Measurements from ENCODE around the gene CDPF1. TPM values are rescaled to one million over a fixed set of nuclear protein-coding genes. Genes with fewer than 3 reads are reported as not detected.
"Not testable (repeated sequence)": the region's sequence is repeated elsewhere in the genome, so short reads cannot be mapped to it uniquely, and the experiment has no call there.

Gene CDPF1
- polyA plus RNA-seq, 1 donor, result 10.3 TPM

DNA sequence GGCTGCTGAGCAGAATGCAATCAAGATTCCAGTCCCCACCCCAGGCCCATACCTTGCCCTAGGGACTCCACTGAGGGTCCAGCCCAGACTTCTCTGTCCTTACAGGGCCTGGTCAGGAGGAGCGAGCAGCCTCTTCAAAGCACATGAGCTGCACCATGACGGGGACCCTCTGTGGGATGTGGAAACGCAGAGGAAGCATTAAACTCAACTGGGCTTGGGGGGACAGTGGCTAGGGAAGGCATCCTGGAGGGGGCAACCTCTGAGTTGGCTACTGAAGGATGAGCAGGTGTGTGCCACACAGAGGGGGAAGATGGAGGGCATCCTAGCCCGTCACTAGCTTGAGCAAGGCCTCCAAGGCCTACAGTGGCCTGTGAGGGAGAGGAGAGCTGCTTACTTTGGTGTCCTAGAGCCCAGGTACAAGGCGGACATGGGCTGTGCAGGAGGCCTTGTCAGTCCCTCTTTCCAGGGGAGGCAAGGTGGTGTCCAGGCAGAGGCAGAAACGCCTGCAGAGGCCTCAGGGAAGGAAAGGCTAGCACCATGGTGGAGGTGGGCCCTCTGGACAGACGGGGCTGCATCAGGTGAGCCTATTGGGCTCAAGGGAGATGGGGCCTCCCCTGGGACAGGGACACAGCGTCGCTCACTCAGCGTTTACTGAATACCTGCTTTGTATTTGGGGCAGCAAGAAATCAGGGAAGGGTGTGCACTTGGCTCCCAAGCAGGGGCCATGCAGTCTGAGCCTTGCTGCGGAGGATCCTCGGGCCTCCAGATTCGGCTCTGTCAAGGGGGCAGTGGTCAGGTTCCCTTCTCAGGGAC is 32.0 kb upstream of the CDPF1 start:
- no peak for DNase-seq (ENCODE audit: low read depth)

GRCh38 chr22:46280999-46281623 is 31.0 kb upstream of the CDPF1 start:
- DNase-seq (ENCODE audit: low read depth), result no peak

DNA sequence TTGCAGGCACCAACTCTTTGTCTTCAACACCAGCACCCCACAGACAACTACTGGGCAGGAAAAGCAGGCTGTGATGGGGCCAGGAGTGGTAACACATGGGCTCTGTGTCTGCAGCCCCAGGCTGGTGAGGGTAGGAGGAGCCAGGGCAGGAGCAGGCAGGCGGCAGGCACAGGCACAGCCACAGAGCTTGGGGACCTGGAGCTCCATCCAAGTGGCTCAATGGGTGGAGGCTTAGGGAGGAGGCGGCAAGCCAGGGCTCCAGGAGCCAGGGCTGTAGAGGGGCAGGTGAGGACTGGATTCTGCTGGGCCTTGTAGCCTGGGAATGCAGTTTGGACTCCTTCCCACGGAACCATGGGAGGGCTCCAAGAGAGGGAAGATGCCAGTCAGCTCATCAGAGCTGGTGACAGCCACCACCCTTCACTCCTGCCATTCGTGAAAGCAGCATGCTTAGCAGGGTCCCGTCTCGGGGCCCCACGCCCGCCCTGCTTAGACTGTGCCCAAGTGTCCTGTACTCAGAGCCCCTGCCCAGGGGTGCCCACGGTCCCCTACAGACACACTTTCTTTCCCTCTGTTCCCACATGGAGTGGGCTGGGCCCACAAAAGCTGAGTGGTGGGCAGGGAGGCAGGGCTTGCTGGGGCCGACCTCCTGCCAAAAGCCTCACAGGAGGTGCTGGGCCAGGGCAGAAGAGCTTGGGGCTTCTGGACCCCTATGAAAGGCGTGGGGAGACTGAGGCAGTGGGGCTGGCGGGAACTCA is 30.1 kb upstream of the CDPF1 start:
- no peak for DNase-seq (ENCODE audit: low read depth)

DNA sequence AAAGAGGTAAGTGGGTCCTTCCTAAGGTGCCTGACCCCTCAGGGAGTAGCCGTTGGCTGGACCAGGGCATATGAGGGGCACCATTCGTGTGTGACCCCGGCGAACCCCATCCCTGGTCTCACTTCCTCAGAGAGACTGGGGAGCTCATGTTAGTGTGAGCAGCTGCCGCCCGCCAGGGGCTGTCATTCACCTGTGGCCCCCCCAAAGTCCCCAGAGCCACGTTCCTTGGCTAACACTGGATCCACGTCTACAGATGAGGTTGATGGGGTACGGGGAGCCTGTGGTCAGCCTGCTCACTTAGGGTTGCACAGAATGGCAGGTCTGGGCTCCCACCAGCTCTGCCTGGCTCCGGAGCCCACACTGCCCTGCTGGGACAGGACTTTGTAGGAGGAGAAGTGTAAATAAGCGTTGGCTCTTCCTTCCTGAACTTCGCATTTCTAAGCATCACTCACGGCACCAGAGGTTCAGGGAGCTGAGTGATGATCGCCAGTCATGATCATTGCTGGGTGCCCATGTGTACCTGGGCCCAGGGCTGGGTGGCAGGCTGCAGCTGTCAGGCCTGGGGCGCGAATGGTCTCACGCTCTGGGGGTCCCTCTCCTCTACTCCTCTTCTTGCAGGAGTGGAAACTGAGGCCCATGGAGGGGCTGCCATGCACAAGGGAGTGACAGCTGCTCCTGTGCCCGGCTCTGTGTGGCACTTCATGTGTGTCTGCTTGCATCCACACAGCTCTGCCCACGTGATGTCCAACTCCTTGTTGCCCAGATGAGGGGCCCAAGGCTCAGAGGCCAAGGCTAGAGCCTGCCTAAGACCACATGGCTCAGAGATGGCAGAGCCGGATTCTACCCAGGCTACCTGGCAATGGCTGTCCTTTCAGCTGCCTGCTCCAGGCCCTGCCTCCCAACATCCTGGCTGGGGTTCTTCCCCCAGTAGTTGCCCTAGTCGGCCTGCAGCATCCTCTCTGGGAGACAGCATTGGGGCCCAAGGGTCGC is 28.9 kb upstream of the CDPF1 start:
- no peak for DNase-seq (ENCODE audit: low read depth)

DNA sequence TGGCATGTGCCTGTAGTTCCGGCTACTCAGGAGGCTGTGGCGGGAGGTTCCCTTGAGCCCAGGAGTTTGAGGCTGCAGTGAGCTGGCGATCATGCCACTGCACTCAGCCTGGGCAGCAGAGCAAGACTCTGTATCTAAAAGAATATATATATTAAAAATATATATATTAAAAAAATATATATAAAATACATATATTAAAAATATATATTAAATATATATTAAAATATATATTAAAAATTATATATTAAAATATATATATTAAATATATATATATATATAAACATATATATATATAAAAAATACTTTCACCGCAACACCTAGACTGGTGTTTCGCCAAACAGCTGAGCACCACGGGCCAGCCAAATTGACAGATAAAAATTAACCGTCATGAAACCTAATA is 26.5 kb upstream of the CDPF1 start:
- no peak for DNase-seq (ENCODE audit: low read depth)

- no peak for DNase-seq (ENCODE audit: low read depth)
These were observed 25.5 kb upstream of the CDPF1 start for GRCh38 chr22:46275455-46276122.

GRCh38 chr22:46274381-46274780 is 24.3 kb upstream of the CDPF1 start:
- DNase-seq (ENCODE audit: low read depth), result no peak

GRCh38 chr22:46273432-46274148 is 23.5 kb upstream of the CDPF1 start:
- DNase-seq (ENCODE audit: low read depth), result no peak

- no peak for DNase-seq (ENCODE audit: low read depth)
These were observed 22.8 kb upstream of the CDPF1 start for GRCh38 chr22:46272762-46273431.

DNA sequence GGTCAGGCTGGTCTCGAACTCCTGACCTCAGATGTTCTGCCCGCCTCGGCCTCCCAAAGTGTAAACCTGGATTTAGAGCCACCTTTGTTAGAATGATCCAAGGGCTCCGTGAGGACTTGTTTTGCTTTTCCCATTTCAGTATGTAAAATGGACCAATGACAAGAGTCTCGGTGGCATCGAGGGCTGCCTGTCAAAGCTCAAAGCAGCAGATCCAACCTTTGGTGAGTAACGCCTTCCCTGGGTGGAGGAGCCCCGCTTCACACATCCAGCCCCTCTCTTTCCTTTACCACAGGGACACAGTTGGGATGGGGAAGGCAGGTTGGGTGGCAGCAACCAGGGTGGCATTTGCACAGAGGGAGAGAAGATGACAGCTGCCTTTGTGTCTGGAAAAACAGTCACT is 22.1 kb upstream of the CDPF1 start:
- DNase-seq (ENCODE audit: low read depth), result no peak

DNA sequence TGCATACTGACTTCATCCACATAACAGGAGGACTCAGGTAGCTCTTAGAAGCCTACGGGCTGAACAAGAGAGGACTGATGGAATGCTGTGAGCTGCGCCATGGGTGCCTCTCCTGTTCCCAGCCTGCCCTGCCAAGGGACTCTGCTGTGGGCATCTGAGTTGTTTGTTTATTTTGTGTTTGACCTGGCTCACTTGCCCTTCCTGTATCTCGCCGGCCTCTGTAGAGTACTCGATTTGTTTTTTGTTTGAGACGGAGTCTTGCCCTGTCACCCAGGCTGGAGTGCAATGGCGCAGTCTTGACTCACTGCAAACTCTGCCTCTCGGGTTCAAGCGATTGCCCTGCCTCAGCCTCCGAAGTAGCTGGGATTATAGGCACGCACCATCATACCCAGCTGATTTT is 19.5 kb upstream of the CDPF1 start:
- DNase-seq (ENCODE audit: low read depth), result no peak

DNA sequence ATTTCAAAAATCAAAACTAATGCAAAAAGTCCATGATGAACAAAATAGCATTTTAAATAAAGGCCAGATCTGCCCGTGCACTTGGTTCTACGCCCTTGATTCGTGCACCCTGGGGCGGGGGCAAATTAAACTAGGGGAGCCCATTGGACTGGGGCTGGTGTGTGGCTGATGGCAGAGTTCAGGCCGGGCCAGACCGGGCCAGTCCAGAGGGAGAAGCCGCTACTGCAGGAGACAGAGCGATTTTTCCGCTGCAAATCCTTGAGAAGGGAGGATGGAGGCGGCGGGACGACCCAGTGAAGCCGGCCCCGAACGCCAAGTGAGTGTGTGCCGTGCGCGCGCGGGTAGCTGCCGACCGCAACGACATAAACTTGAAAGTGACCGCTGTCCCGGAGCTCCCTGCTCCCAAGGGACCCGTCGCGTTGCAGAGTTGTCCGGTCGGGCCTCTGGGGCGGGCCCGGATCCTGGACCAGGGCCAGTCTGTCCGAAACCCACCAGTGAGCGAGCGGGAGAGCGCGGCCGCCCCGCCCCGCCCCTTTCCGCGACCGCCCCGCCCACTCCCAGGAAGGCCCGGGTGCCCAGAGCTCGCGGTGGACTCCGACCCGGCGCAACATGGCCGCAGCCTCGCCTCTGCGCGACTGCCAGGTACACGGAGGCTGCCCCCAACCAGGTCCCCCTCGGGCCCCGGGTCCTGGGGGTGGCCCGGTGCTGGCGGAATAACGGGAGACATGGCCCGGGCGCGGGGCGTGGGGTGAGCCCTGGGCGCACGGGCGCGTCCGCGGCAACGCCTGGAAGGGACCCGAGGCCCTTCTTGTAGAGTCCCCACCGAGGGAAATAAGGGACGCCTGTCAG is 17.6 kb upstream of the CDPF1 start, which contains the start of gene TTC38:
Gene TTC38, plus strand, starts transcription at position 578 of the 849 bp plus-strand sequence. Its CDS starts 32 bp downstream, at position 610.
- DNase-seq (ENCODE audit: low read depth), result no peak

- DNase-seq (ENCODE audit: low read depth), result not testable (repeated sequence)
These were observed 15.5 kb upstream of the CDPF1 start for GRCh38 chr22:46265627-46266026.

GRCh38 chr22:46264520-46264919 is 14.4 kb upstream of the CDPF1 start:
- DNase-seq (ENCODE audit: low read depth), result not testable (repeated sequence)

DNA sequence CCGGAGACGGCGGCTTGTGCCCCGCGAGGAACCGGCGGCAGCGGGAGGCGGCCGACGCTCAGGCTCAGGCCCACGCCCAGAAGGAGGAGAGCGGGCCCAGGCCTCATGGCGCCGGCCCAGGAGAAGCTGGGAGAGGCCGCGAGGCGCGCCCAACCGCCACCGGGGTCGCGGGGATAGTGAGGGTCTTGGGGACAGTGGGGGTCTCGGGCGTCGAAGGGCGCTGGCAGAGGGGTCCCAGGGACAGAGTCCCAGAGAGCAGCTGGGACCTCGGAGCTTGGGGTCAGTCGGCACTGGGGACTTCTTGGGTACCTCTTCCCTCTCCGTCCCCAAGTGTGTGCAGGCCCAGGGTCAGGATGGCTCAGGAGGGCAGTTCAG is 13.1 kb upstream of the CDPF1 start, which contains the start of gene PKDREJ:
Gene PKDREJ, minus strand, starts transcription at position 128 of the 375 bp plus-strand sequence. Its CDS starts 21 bp downstream, at position 107.
- DNase-seq (ENCODE audit: low read depth), result no peak

DNA sequence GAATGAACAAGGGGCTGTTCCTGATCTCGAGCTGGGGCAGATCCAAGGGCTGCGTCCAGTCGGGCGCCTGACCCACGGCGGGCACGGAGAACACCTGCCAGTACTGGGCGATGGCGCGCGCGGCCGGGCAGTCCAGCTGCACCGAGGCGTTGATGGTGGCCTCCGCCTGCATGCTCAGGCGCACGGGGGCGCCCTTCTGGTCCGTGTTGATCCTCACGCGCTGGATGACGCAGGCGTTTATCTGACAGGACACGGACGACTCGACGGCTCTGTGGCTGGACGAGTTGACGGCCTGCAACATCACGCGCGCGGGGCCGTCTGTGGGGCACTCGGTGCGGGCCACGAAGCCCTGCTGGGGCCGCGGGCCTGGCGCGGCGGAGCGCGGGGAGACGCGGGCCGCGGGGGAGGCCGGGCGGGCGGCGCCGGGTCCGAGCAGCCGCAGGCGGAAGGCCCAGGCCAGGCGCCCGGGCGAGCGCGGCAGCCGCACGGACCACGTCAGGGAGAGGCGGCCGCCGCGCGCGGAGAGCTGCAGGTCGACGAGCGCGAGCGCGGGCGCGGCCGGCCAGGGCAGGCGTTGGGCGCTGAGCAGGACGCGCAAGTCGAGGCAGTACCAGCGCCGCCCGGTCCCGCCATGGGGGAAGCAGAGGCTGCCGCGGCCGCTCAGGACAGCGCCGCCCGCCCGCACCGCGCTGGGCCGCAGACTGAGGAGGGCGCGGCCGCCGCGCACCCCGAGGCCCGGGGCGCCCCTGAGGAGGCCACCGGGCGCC is 12.5 kb upstream of the CDPF1 start:
- no peak for DNase-seq (ENCODE audit: low read depth)

- no peak for DNase-seq (ENCODE audit: low read depth)
These were observed 9.9 kb upstream of the CDPF1 start for GRCh38 chr22:46260038-46260437.

GRCh38 chr22:46259374-46259773 is 9.3 kb upstream of the CDPF1 start:
- no peak for DNase-seq (ENCODE audit: low read depth)
